ENCODE measurements around the gene TIMM44. TPM values are rescaled to one million over a fixed set of nuclear protein-coding genes. Genes with fewer than 3 reads are reported as not detected.

TIMM44 gene
- total and polyA plus RNA-seq, 2 donors (not counting 3 experiments of a cell fraction or from before 2014, with no cell fraction given), result 61.5 to 64.3 TPM

- H3K27ac ChIP-seq (ENCODE audit: insufficient read depth, low read depth, low read length), result no peak overlapping the region
- no peak for DNase-seq (ENCODE audit: low read depth, low spot score)
- no peak overlapping the region for H2AFZ ChIP-seq (ENCODE audit: low read depth, low read length)
These were observed 57.6 kb downstream of the TIMM44 start for GRCh38 chr19:7885818-7886217.

More at GRCh38 chr19:7885818-7886217, 57.6 kb downstream of the TIMM44 start:
- Histone ChIP-seq H3K4me2 (ENCODE audit: insufficient read depth, low read length) (no peak overlapping the region), H3K9ac (replicated peaks; ENCODE audit: extremely low read depth, insufficient read depth, low read length) (no peak overlapping the region), H3K9me1 (replicated peaks; ENCODE audit: control insufficient read depth, extremely low read depth, insufficient read depth, low read length) (no peaks in the 10 kb centered on the region), H3K4me3 (replicated peaks in 1 of 3; ENCODE audit: insufficient read depth in 1 of 3, low read depth in 1 of 3, low read length in 3 of 3) (no peak overlapping the region), H3K4me1 (ENCODE audit: control insufficient read depth, extremely low read depth, insufficient read depth, low read length) (peaks cover 8% of the 10 kb centered on the region), H3K9me3 (replicated peaks; ENCODE audit: control insufficient read depth, insufficient read depth, low read length) (no peaks in the 10 kb centered on the region), H3K79me2 (ENCODE audit: control insufficient read depth, insufficient read depth, low read length) (no peaks in the 10 kb centered on the region), H3K36me3 (ENCODE audit: control insufficient read depth in 2 of 2, extremely low read depth in 1 of 2, insufficient read depth in 2 of 2, low read length in 2 of 2) (no peaks in the 10 kb centered on the region), H3K27me3 (ENCODE audit: control insufficient read depth in 2 of 2, insufficient read depth in 2 of 2, low read length in 2 of 2) (no peaks in the 10 kb centered on the region), H4K20me1 (replicated peaks; ENCODE audit: control insufficient read depth, extremely low read depth, insufficient read depth, low read length) (no peaks in the 10 kb centered on the region)
- ChIA-PET POLR2A (no interaction called here), CTCF (interaction anchor here (1.4 to 4.7 kb wide), 2 partner anchors 11 to 17 kb away, joined by 3 to 20 read pairs; no protein-coding TSS in a partner anchor)
- intact Hi-C loops (cut with micrococcal nuclease), result no loop called here
- no peak for FAIRE-seq
- dilution Hi-C loops (cut with MboI; ENCODE audit: extremely low pct_ligation_motif_present, low sequenced_read_pairs), result no loop called here
- TF ChIP-seq POLR2A (IDR thresholded peaks at IDR 0.05; ENCODE audit: low read depth, low read length) (no peak), JUN (IDR thresholded peaks at IDR 0.05; ENCODE audit: borderline replicate concordance, insufficient read depth, insufficient read length, low read depth) (no peak), FOS (IDR thresholded peaks at IDR 0.05; ENCODE audit: borderline replicate concordance, insufficient read depth, low read length) (no peak), EZH2 (IDR thresholded peaks at IDR 0.05; ENCODE audit: borderline replicate concordance, low read depth, low read length, severe bottlenecking) (no peak), POLR2AphosphoS5 (IDR thresholded peaks at IDR 0.05; ENCODE audit: insufficient read depth, low read depth, low read length) (no peak), MYC (IDR thresholded peaks at IDR 0.05; ENCODE audit: low read depth, low read length) (no peak), GATA2 (IDR thresholded peaks at IDR 0.05; ENCODE audit: insufficient read depth, insufficient read length, low read depth, low read length) (no peak), MAX (IDR thresholded peaks at IDR 0.05; ENCODE audit: insufficient read depth, insufficient read length) (no peak)
- TF ChIP-seq, protein P1, sequence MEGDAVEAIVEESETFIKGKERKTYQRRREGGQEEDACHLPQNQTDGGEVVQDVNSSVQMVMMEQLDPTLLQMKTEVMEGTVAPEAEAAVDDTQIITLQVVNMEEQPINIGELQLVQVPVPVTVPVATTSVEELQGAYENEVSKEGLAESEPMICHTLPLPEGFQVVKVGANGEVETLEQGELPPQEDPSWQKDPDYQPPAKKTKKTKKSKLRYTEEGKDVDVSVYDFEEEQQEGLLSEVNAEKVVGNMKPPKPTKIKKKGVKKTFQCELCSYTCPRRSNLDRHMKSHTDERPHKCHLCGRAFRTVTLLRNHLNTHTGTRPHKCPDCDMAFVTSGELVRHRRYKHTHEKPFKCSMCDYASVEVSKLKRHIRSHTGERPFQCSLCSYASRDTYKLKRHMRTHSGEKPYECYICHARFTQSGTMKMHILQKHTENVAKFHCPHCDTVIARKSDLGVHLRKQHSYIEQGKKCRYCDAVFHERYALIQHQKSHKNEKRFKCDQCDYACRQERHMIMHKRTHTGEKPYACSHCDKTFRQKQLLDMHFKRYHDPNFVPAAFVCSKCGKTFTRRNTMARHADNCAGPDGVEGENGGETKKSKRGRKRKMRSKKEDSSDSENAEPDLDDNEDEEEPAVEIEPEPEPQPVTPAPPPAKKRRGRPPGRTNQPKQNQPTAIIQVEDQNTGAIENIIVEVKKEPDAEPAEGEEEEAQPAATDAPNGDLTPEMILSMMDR (IDR thresholded peaks at IDR 0.05; ENCODE audit: extremely low read depth in 1 of 2, insufficient read depth in 1 of 2, low read depth in 1 of 2, low read length in 2 of 2), result no peak
- BruUV-seq (replicated peaks), result no TSS peak
